Upper lobe of left lung (tissue), 4 donors: Measurements from ENCODE around the gene CNTRL.

Experiments
- CTCF ChIP-seq, 6 experiments: fragments of 450-650 bp in 4 of 6; fragments of 200-600 bp in 2 of 6; sonication (generic) in 2 of 6; IDR thresholded peaks; one replicate each; pipeline ENCODE4 v1.5.1; 2016 to 2019; ENCODE audit warnings: antibody characterized with exemption in 6 of 6
- POLR2A ChIP-seq, 4 donors: fragments of 450-650 bp; IDR thresholded peaks; one replicate each; pipeline ENCODE4 v1.5.1; 2016 to 2017; ENCODE audit warnings: antibody characterized with exemption in 4 of 4, mild to moderate bottlenecking in 2 of 4

- no peak for TF ChIP-seq POLR2A (IDR thresholded peaks at IDR 0.05)
- TF ChIP-seq CTCF (IDR thresholded peaks at IDR 0.05): no peak
Observed at GRCh38 chr9:121201045-121201737, 126.4 kb downstream of the CNTRL start.
